Measurements from ENCODE around the gene GNA15. TPM values are rescaled to one million over a fixed set of nuclear protein-coding genes. Genes with fewer than 3 reads are reported as not detected.
A peak's percentile ranks its signal among the peaks of the same experiment; 100 is the strongest.

Gene GNA15
- total and polyA plus RNA-seq, 2 of the 8 experiments (the other 6 are each of a cell fraction or from before 2014, with no cell fraction given): 0.26 to 0.45 TPM

DNA sequence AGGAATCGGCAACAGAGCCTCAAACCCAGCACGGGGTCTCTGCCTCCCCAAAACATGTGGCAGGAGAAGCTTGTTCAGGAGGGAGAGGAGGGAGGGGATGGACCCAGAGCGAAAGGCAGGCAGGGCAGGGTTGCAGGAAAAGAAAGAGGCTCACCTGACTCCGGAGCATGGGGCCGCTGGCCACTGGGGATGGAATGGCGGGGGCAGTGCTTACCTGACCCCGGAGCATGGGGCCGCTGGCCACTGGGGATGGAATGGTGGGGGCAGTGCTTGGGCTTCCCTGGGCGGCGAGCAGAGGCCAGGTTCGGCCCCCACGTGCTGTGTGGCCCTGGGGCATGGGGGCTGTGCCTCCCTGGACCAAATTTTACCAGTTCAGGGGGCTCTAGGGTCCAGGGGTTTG lies 75.4 kb downstream of the GNA15 start:
- TF ChIP-seq, protein P1, sequence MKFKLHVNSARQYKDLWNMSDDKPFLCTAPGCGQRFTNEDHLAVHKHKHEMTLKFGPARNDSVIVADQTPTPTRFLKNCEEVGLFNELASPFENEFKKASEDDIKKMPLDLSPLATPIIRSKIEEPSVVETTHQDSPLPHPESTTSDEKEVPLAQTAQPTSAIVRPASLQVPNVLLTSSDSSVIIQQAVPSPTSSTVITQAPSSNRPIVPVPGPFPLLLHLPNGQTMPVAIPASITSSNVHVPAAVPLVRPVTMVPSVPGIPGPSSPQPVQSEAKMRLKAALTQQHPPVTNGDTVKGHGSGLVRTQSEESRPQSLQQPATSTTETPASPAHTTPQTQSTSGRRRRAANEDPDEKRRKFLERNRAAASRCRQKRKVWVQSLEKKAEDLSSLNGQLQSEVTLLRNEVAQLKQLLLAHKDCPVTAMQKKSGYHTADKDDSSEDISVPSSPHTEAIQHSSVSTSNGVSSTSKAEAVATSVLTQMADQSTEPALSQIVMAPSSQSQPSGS (IDR thresholded peaks at IDR 0.05; ENCODE audit: low read length): no peak
- 0 out of 3 replicates have a peak, but pooled peaks of 1 of the 2 experiments have one; percentile 23 for TF ChIP-seq POLR2A (IDR thresholded peaks at IDR 0.05; ENCODE audit: control extremely low read depth in 1 of 2, low read depth in 2 of 2, low read length in 2 of 2)
- POLR2A ChIA-PET (ENCODE audit: partially characterized antibody): interaction anchor here (0.6 to 2.0 kb wide), 13 partner anchors 9 to 278 kb away, joined by 3 to 7 read pairs (median 4); partner anchors contain the start of genes CELF5 and NCLN
- 65% methylated on average over 12 of the region's 12 CpGs; no CpG with 5 or more reads in 1 of the 2 experiments for WGBS, 2 experiments (ENCODE audit: extremely low coverage in 1 of 2, insufficient coverage in 1 of 2, insufficient read length in 1 of 2, insufficient replicate concordance in 2 of 2, low coverage in 1 of 2, low lambda C conversion rate in 2 of 2, missing lambda C conversion rate in 1 of 2)
- H2BK20ac ChIP-seq (ENCODE audit: low read length): no peak overlapping the region
- no peaks in the 10 kb centered on the region for H3K27me3 ChIP-seq (replicated peaks in 1 of 4; ENCODE audit: control insufficient read depth in 3 of 4, extremely low read depth in 1 of 4, insufficient read depth in 3 of 4, low read length in 3 of 4)
- no peak overlapping the region for H4K5ac ChIP-seq (ENCODE audit: insufficient read length, low read depth, low read length)
- H3K14ac ChIP-seq (ENCODE audit: insufficient read length): no peak overlapping the region
- no peaks in the 10 kb centered on the region for H3K23me2 ChIP-seq (ENCODE audit: low read depth, low read length)
- H3K4me3 ChIP-seq (ENCODE audit: extremely low read depth in 1 of 4, insufficient read depth in 2 of 4, low read depth in 3 of 4, low read length in 4 of 4): no peak overlapping the region
- no peak overlapping the region for H2BK12ac ChIP-seq (ENCODE audit: low read depth, low read length)
- H3K36me3 ChIP-seq (ENCODE audit: control insufficient read depth in 2 of 4, insufficient read depth in 4 of 4, low read length in 3 of 4): peaks cover 0 to 26% (median 8%) of the 10 kb centered on the region in 4 experiments; a peak in 4 of 8 replicates
- no peak overlapping the region for H2BK5ac ChIP-seq (ENCODE audit: low read depth, low read length)
- no peaks in the 10 kb centered on the region for H3K9me3 ChIP-seq (ENCODE audit: insufficient read depth in 2 of 2, low read depth in 1 of 2, low read length in 1 of 2)
- no peak overlapping the region for H2AFZ ChIP-seq (ENCODE audit: low read length)
- CTCF ChIA-PET (ENCODE audit: partially characterized antibody): interaction anchor here (0.6 to 4.0 kb wide), 10 partner anchors 9 to 424 kb away, joined by 3 to 19 read pairs (median 3); partner anchors contain the start of genes CELF5 and NCLN
- no peaks in the 10 kb centered on the region for H3K79me2 ChIP-seq (ENCODE audit: control insufficient read depth in 1 of 2, insufficient read depth in 2 of 2, low read length in 2 of 2)
- FAIRE-seq (no peak), DNase-seq (ENCODE audit: low read depth in 1 of 2, low spot score in 2 of 2) (no peak)
- no peak overlapping the region for H2BK120ac ChIP-seq (replicated peaks; ENCODE audit: low read depth, low read length)
- no peak overlapping the region for H2BK15ac ChIP-seq (ENCODE audit: low read length)
- peak overlapping the region in 1 of 2 experiments; percentile 22; a peak in 2 of 4 replicates for H3K4me2 ChIP-seq (ENCODE audit: insufficient read depth in 1 of 2, low read depth in 2 of 2, low read length in 2 of 2)
- H2AK5ac ChIP-seq (ENCODE audit: low read depth, low read length): no peak overlapping the region
- no peaks in the 10 kb centered on the region for H3K79me1 ChIP-seq (ENCODE audit: low read depth, low read length)
- peak overlapping the region; percentile 57; the same call in 1 of the 2 replicates for H4K8ac ChIP-seq (ENCODE audit: extremely low read depth, insufficient read depth, low read length)
- peak overlapping the region; percentile 48; the same call in 1 of the 2 replicates for H3K18ac ChIP-seq (ENCODE audit: extremely low read depth, low read length)
- H3K9ac ChIP-seq (replicated peaks in 1 of 4; ENCODE audit: extremely low read depth in 1 of 4, low read depth in 3 of 4, low read length in 3 of 4): no peak overlapping the region
- H3K4ac ChIP-seq (replicated peaks; ENCODE audit: insufficient read length, low read depth, low read length): no peak overlapping the region
- H3K23ac ChIP-seq (ENCODE audit: insufficient read length): no peak overlapping the region
- peaks cover 1 to 11% of the 10 kb centered on the region in 2 experiments for H4K20me1 ChIP-seq (replicated peaks in 1 of 2; ENCODE audit: control insufficient read depth in 1 of 2, insufficient read depth in 2 of 2, low read length in 2 of 2)
- no peak overlapping the region for H3K56ac ChIP-seq (replicated peaks; ENCODE audit: insufficient read length, low read depth, low read length)
- H3K4me1 ChIP-seq (replicated peaks in 1 of 4; ENCODE audit: control insufficient read depth in 3 of 4, insufficient read depth in 4 of 4, low read length in 3 of 4): peaks cover 0 to 5% (median 0%) of the 10 kb centered on the region in 4 experiments; a peak in 2 of 7 replicates
- no peak overlapping the region for H4K91ac ChIP-seq (replicated peaks; ENCODE audit: insufficient read length, low read length)
- no peak overlapping the region for H3K27ac ChIP-seq (ENCODE audit: low read depth, low read length)
